A673 (cell line): ENCODE measurements around the gene NFATC4. TPM values are rescaled to one million over a fixed set of nuclear protein-coding genes. Genes with fewer than 3 reads are reported as not detected.

Experiments used
- BruUV-seq: library from RNA; stranded (reverse); fragments of 400-500 nt; replicated peaks from 2 replicates; lab custom pipeline; 2021; lab: Mats Ljungman, UMichigan
- CTCF ChIA-PET: fragments of 300-600 bp; sonication (Branson Sonifier 250); formaldehyde crosslinking; loops from one replicate; lab custom pipeline; 2022; ENCODE audit warnings: antibody characterized with exemption; lab: Charles Lee
- POLR2A ChIA-PET: fragments of 300-600 bp; sonication (Branson Sonifier 250); formaldehyde crosslinking; loops from one replicate; lab custom pipeline; 2022; ENCODE audit warnings: antibody characterized with exemption; ENCODE audit not compliant: low non-redundant PET; lab: Charles Lee
- DNase-seq: peaks from one replicate; pipeline ENCODE4 v3.0.0-alpha.2; 2015; ENCODE audit warnings: low spot score
- H3K27ac ChIP-seq: fragments of 200-600 bp; sonication (generic); 2 replicates; pipeline ENCODE4 v1.5.1; 2016; ENCODE audit warnings: mixed run types, low read depth, mild to moderate bottlenecking, mixed read lengths, antibody characterized with exemption, low read length; ENCODE audit not compliant: poor library complexity, severe bottlenecking
- H3K27me3 ChIP-seq: fragments of 200-600 bp; sonication (generic); replicated peaks from 2 replicates; pipeline ENCODE4 v1.6.1; 2017; ENCODE audit warnings: mixed run types, low read depth, mild to moderate bottlenecking, mixed read lengths, antibody characterized with exemption, low read length; ENCODE audit not compliant: insufficient read depth, poor library complexity
- H3K36me3 ChIP-seq: fragments of 200-600 bp; sonication (generic); 2 replicates; pipeline ENCODE4 v1.6.1; 2016; ENCODE audit warnings: mixed run types, mild to moderate bottlenecking, mixed read lengths, antibody characterized with exemption, low read length; ENCODE audit not compliant: insufficient read depth, poor library complexity, severe bottlenecking
- H3K4me1 ChIP-seq: fragments of 200-600 bp; sonication (generic); 2 replicates; pipeline ENCODE4 v1.6.1; 2017; ENCODE audit warnings: mixed run types, mild to moderate bottlenecking, mixed read lengths, antibody characterized with exemption, low read length; ENCODE audit not compliant: insufficient read depth, poor library complexity, severe bottlenecking
- H3K4me3 ChIP-seq: fragments of 200-600 bp; sonication (generic); 2 replicates; pipeline ENCODE4 v1.5.1; 2016; ENCODE audit warnings: low read depth, mixed run types, mild to moderate bottlenecking, mixed read lengths, low read length; ENCODE audit not compliant: poor library complexity, severe bottlenecking
- H3K9me3 ChIP-seq: fragments of 200-600 bp; sonication (generic); 2 replicates; pipeline ENCODE4 v1.6.1; 2016; ENCODE audit warnings: mixed run types, low read depth, mild to moderate bottlenecking, mixed read lengths, antibody characterized with exemption, low read length; ENCODE audit not compliant: poor library complexity, severe bottlenecking
- EZH2 ChIP-seq: fragments of 200-600 bp; sonication (generic); IDR thresholded peaks from 2 replicates; pipeline ENCODE4 v1.6.1; 2017; ENCODE audit warnings: borderline replicate concordance, low read depth, mild to moderate bottlenecking, mixed read lengths, antibody characterized with exemption, low read length; ENCODE audit not compliant: poor library complexity, severe bottlenecking
- intact Hi-C: fragments of 100-400 bp; cut with micrococcal nuclease; formaldehyde crosslinking; loops from one replicate; pipeline ENCODE4 v1.10.0; 2022; ENCODE audit not compliant: unreplicated experiment
- total RNA-seq: library from RNA; stranded (reverse); gene quantifications from 2 replicates; pipeline ENCODE4 v1.2.3, GENCODE V29; 2021
- TF ChIP-seq, protein P1 (sequence below): fragments of 300-800, 200-600 bp; sonication (generic); conservative IDR thresholded peaks from 2 replicates; pipeline ENCODE4 v1.5.1; 2017; ENCODE audit warnings: low read depth, mild to moderate bottlenecking, antibody characterized with exemption, low read length, moderate library complexity, mixed read lengths

The NFATC4 gene
- total RNA-seq, 1 experiment from 2014 or later: 38.1 TPM

DNA sequence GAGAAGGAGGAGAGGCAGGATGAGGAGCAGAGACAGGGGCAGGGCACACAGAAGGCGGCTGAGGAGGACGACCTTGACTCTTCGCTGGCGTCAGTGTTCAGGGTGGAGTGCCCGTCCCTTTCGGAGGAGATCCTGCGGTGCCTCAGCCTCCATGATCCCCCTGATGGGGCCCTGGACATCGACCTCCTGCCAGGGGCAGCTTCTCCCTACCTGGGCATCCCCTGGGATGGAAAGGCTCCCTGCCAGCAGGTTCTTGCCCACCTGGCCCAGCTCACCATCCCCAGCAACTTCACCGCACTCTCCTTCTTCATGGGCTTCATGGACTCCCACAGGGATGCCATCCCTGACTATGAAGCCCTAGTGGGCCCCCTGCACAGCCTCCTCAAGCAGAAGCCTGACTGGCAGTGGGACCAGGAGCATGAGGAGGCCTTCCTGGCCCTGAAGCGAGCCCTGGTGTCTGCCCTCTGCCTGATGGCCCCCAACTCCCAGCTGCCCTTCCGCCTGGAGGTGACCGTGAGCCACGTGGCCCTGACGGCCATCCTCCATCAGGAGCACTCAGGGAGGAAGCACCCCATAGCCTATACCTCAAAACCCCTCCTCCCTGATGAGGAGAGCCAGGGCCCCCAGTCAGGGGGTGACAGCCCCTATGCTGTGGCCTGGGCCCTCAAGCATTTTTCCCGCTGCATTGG is 46.9 kb downstream of the NFATC4 start:
- no peaks in the 10 kb centered on the region for H3K27me3 ChIP-seq
- no peaks in the 10 kb centered on the region for H3K36me3 ChIP-seq
- TF ChIP-seq EZH2: no peak
- TF ChIP-seq, protein P1, sequence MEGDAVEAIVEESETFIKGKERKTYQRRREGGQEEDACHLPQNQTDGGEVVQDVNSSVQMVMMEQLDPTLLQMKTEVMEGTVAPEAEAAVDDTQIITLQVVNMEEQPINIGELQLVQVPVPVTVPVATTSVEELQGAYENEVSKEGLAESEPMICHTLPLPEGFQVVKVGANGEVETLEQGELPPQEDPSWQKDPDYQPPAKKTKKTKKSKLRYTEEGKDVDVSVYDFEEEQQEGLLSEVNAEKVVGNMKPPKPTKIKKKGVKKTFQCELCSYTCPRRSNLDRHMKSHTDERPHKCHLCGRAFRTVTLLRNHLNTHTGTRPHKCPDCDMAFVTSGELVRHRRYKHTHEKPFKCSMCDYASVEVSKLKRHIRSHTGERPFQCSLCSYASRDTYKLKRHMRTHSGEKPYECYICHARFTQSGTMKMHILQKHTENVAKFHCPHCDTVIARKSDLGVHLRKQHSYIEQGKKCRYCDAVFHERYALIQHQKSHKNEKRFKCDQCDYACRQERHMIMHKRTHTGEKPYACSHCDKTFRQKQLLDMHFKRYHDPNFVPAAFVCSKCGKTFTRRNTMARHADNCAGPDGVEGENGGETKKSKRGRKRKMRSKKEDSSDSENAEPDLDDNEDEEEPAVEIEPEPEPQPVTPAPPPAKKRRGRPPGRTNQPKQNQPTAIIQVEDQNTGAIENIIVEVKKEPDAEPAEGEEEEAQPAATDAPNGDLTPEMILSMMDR: no peak
- no peaks in the 10 kb centered on the region for H3K9me3 ChIP-seq
- DNase-seq: no peak
- ChIA-PET POLR2A (no interaction called here), CTCF (no interaction called here)
- no peaks in the 10 kb centered on the region for H3K4me1 ChIP-seq
- no peak overlapping the region for H3K4me3 ChIP-seq
- intact Hi-C loops: loop anchor here (5.0 kb wide), 1 partner anchor 48 kb away; the partner anchor contains the start of gene NFATC4
- no TSS peak for BruUV-seq
- H3K27ac ChIP-seq: no peak overlapping the region

DNA sequence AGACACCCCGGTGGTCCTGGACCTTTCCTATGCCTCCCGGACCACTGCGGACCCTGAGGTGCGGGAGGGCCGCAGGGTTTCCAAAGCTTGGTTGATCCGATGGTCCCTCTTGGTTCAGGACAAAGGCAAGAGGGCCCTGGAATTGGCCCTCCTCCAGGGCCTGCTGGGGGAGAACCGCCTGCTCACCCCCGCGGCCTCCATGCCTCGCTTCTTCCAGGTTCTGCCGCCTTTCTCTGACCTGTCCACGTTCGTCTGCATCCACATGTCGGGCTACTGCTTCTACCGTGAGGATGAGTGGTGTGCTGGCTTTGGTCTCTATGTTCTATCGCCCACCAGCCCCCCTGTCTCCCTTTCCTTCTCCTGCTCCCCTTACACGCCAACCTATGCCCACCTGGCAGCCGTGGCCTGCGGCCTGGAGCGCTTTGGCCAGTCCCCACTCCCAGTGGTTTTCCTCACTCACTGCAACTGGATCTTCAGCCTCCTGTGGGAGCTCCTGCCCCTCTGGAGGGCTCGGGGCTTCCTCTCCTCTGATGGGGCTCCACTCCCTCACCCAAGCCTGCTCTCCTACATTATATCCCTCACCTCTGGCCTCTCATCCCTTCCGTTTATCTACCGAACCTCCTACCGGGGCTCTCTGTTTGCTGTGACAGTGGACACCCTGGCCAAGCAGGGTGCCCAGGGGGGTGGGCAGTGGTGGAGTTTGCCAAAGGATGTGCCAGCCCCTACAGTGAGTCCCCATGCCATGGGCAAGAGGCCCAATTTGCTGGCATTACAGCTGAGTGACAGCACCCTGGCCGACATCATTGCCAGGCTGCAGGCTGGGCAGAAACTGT is 47.7 kb downstream of the NFATC4 start:
- no TSS peak for BruUV-seq

DNA sequence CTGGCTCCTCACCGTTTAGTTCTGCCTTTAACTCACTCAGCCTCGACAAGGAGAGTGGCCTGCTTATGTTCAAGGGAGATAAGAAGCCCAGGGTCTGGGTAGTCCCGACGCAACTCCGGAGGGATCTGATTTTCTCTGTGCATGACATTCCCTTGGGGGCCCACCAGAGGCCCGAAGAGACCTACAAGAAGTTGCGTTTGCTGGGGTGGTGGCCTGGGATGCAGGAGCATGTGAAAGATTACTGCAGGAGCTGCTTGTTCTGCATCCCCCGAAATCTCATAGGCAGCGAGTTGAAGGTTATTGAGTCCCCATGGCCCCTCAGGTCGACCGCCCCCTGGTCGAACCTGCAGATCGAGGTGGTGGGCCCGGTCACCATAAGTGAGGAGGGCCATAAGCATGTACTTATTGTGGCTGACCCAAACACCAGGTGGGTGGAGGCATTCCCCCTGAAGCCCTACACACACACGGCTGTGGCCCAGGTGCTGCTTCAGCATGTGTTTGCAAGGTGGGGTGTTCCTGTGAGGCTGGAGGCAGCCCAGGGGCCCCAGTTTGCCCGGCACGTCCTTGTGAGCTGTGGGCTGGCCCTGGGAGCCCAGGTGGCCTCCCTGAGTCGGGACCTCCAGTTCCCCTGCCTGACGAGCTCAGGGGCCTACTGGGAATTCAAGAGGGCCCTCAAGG is 48.4 kb downstream of the NFATC4 start:
- POLR2A ChIA-PET: no interaction called here
- no TSS peak for BruUV-seq
- CTCF ChIA-PET: no interaction called here
- H3K36me3 ChIP-seq: no peaks in the 10 kb centered on the region
- H3K4me3 ChIP-seq: no peak overlapping the region
- TF ChIP-seq, protein P1: no peak
- TF ChIP-seq EZH2: no peak
- no peaks in the 10 kb centered on the region for H3K27me3 ChIP-seq
- no peak for DNase-seq
- intact Hi-C loops: no loop called here
- no peaks in the 10 kb centered on the region for H3K9me3 ChIP-seq
- H3K4me1 ChIP-seq: no peaks in the 10 kb centered on the region
- H3K27ac ChIP-seq: no peak overlapping the region

More for the DNA sequence above, 47.7 kb downstream of the NFATC4 start:
- Histone ChIP-seq H3K27ac (no peak overlapping the region), H3K36me3 (no peaks in the 10 kb centered on the region), H3K4me3 (no peak overlapping the region), H3K27me3 (no peaks in the 10 kb centered on the region), H3K9me3 (no peaks in the 10 kb centered on the region), H3K4me1 (no peaks in the 10 kb centered on the region)
- DNase-seq: no peak
- intact Hi-C loops: no loop called here
- ChIA-PET POLR2A (no interaction called here), CTCF (no interaction called here)
- TF ChIP-seq, protein P1: no peak
- TF ChIP-seq EZH2: no peak
